Kidney tubule cell (primary cell): ENCODE measurements around the gene ACAP3.

Source experiments
- DNase-seq: peaks from one replicate; pipeline ENCODE4 v3.0.0-alpha.2; 2018; ENCODE audit warnings: low spot score

ACAP3 gene

GRCh38 chr1:1314678-1315335, 7.1 kb upstream of the ACAP3 start:
- no peak for DNase-seq

- no peak for DNase-seq
These were observed 6.5 kb upstream of the ACAP3 start for GRCh38 chr1:1314237-1314586.

GRCh38 chr1:1313500-1314236, 5.9 kb upstream of the ACAP3 start:
- DNase-seq, result no peak

- no peak for DNase-seq
These were observed 5.0 kb upstream of the ACAP3 start for GRCh38 chr1:1312450-1313314.

- no peak for DNase-seq
These were observed 3.7 kb upstream of the ACAP3 start for GRCh38 chr1:1311107-1312104.

GRCh38 chr1:1310476-1311053, 2.8 kb upstream of the ACAP3 start:
- DNase-seq, result no peak

- DNase-seq, result no peak
These were observed 2.3 kb upstream of the ACAP3 start for GRCh38 chr1:1310109-1310385.

GRCh38 chr1:1309251-1310108, 1.8 kb upstream of the ACAP3 start:
- peak; percentile 54 for DNase-seq

- DNase-seq, result no peak
These were observed 1.1 kb upstream of the ACAP3 start for GRCh38 chr1:1308756-1309250.

GRCh38 chr1:1307261-1307922, 338 bp downstream of the ACAP3 start:
- peak; percentile 45 for DNase-seq

GRCh38 chr1:1306661-1307260, 969 bp downstream of the ACAP3 start:
- no peak for DNase-seq

GRCh38 chr1:1306070-1306660, 1.6 kb downstream of the ACAP3 start:
- no peak for DNase-seq

- peak; percentile 72 for DNase-seq
These were observed 2.2 kb downstream of the ACAP3 start for GRCh38 chr1:1305300-1306069.

- DNase-seq, result peak; percentile 71
These were observed 3.1 kb downstream of the ACAP3 start for GRCh38 chr1:1304331-1305299.

- DNase-seq, result no peak
These were observed 4.0 kb downstream of the ACAP3 start for GRCh38 chr1:1303736-1304135.

- DNase-seq, result no peak
These were observed 4.7 kb downstream of the ACAP3 start for GRCh38 chr1:1302951-1303509.

- DNase-seq, result no peak
These were observed 5.7 kb downstream of the ACAP3 start for GRCh38 chr1:1302006-1302430.
